HCT116 (cell line): Measurements from ENCODE around the gene LRRC4C. TPM values are rescaled to one million over a fixed set of nuclear protein-coding genes. Genes with fewer than 3 reads are reported as not detected.
"Not testable (repeated sequence)": the region's sequence is repeated elsewhere in the genome, so short reads cannot be mapped to it uniquely, and the experiment has no call there.

Experiments used
- ATAC-seq: fragments of 200-7000 bp; cut with Tn5 transposase; 2 replicates; pipeline ENCODE4 v1.9.1; 2020; ENCODE audit warnings: mild to moderate bottlenecking, moderate library complexity
- BruUV-seq: library from RNA; stranded (reverse); fragments of 400-500 nt; replicated peaks from 2 replicates; lab custom pipeline; 2021; lab: Mats Ljungman, UMichigan
- CTCF ChIA-PET: fragments of 300-600 bp; sonication (Branson Sonifier 250); formaldehyde crosslinking; loops from one replicate; lab custom pipeline; 2021; ENCODE audit warnings: antibody characterized with exemption; lab: Charles Lee
- POLR2A ChIA-PET: fragments of 300-600, 350-600 bp; sonication (Branson Sonifier 250); formaldehyde crosslinking; loops from one replicate; lab custom pipeline; 2021; ENCODE audit warnings: antibody characterized with exemption; lab: Charles Lee
- RAD21 ChIA-PET, 2 experiments: fragments of 300-600 bp; sonication (Branson Sonifier 250); formaldehyde crosslinking; loops; one replicate each; lab custom pipeline; 2023; ENCODE audit warnings: low total read pairs in 2 of 2; ENCODE audit not compliant: uncharacterized antibody in 2 of 2, unreplicated experiment in 2 of 2, low non-redundant PET in 1 of 2; lab: Charles Lee
- DNase-seq: peaks from one replicate; pipeline ENCODE4 v3.0.0-alpha.2; 2010; ENCODE audit warnings: low read depth, low spot score
- H2AFZ ChIP-seq: fragments of 200-600 bp; shearing (Covaris generic), sonication (generic); 2 replicates; pipeline ENCODE4 v1.6.1; 2017; ENCODE audit warnings: low read depth, mixed run types, mixed read lengths, antibody characterized with exemption, low read length; ENCODE audit not compliant: poor library complexity, severe bottlenecking
- H3K27ac ChIP-seq: 2 replicates; pipeline ENCODE4 v1.5.1; 2012; ENCODE audit warnings: low read depth, low read length
- H3K27me3 ChIP-seq: fragments of 200-600 bp; sonication (generic); 2 replicates; pipeline ENCODE4 v1.6.1; 2016; ENCODE audit warnings: mixed run types, low read length, mixed read lengths; ENCODE audit not compliant: insufficient read depth
- H3K36me3 ChIP-seq, 2 experiments: fragments of 200-500 bp in 1 of 2; fragments of 200-600 bp in 1 of 2; sonication (Bioruptor generic) in 1 of 2; sonication (generic) in 1 of 2; 2 replicates each; pipeline versions ENCODE4 v1.5.1 to v1.6.1; 2014 to 2016; ENCODE audit warnings: low read length in 2 of 2, inconsistent platforms in 1 of 2, mixed read lengths in 1 of 2, mixed run types in 1 of 2; ENCODE audit not compliant: insufficient read depth in 2 of 2, control insufficient read depth in 1 of 2
- H3K4me1 ChIP-seq, 2 experiments: fragments of 200-600 bp in 1 of 2; sonication (generic) in 1 of 2; 2 replicates each; pipeline versions ENCODE4 v1.5.1 to v1.6.1; 2012 to 2017; ENCODE audit warnings: low read length in 2 of 2, inconsistent platforms in 1 of 2, mild to moderate bottlenecking in 1 of 2, mixed read lengths in 1 of 2, mixed run types in 1 of 2, moderate library complexity in 1 of 2; ENCODE audit not compliant: insufficient read depth in 2 of 2, control insufficient read depth in 1 of 2
- H3K4me2 ChIP-seq: fragments of 200-600 bp; sonication (generic); 2 replicates; pipeline ENCODE4 v1.6.1; 2017; ENCODE audit warnings: mixed run types, low read length, mixed read lengths
- H3K4me3 ChIP-seq, 2 experiments: fragments of 200-600 bp in 1 of 2; sonication (generic) in 1 of 2; replicated peaks in 1 of 2; 2 replicates each; pipeline ENCODE4 v1.5.1; 2011 to 2016; ENCODE audit warnings: low read length in 2 of 2, control low read depth in 1 of 2, low read depth in 1 of 2, mild to moderate bottlenecking in 1 of 2, mixed read lengths in 1 of 2, mixed run types in 1 of 2
- H3K79me2 ChIP-seq: fragments of 200-600 bp; sonication (generic); 2 replicates; pipeline ENCODE4 v1.6.1; 2017; ENCODE audit warnings: mild to moderate bottlenecking, mixed run types, low read length, moderate library complexity, mixed read lengths; ENCODE audit not compliant: insufficient read depth
- H3K9ac ChIP-seq: fragments of 200-600 bp; sonication (generic); 2 replicates; pipeline ENCODE4 v1.6.1; 2016; ENCODE audit warnings: low read length, mixed read lengths
- H3K9me2 ChIP-seq: fragments of 200-600 bp; sonication (generic), shearing (Covaris generic); 2 replicates; pipeline ENCODE4 v1.6.1; 2017; ENCODE audit warnings: mixed run types, mild to moderate bottlenecking, moderate library complexity; ENCODE audit not compliant: insufficient read depth
- H3K9me3 ChIP-seq, 2 experiments: fragments of 200-500 bp in 1 of 2; fragments of 200-600 bp in 1 of 2; sonication (Bioruptor generic) in 1 of 2; sonication (generic) in 1 of 2; 2 replicates each; pipeline ENCODE4 v1.6.1; 2014 to 2017; ENCODE audit warnings: low read length in 2 of 2, mixed read lengths in 2 of 2, inconsistent platforms in 1 of 2, low read depth in 1 of 2, mild to moderate bottlenecking in 1 of 2, mixed run types in 1 of 2, moderate library complexity in 1 of 2; ENCODE audit not compliant: control insufficient read depth in 1 of 2, insufficient read depth in 1 of 2
- H4K20me1 ChIP-seq: fragments of 200-600 bp; sonication (generic), shearing (Covaris generic); 2 replicates; pipeline ENCODE4 v1.6.1; 2017; ENCODE audit warnings: mixed run types, mild to moderate bottlenecking, moderate library complexity; ENCODE audit not compliant: insufficient read depth
- ATF3 ChIP-seq: IDR thresholded peaks from 2 replicates; pipeline ENCODE4 v1.6.1; 2012
- CBX3 ChIP-seq: IDR thresholded peaks from 2 replicates; pipeline ENCODE4 v1.6.1; 2012; ENCODE audit warnings: low read depth
- ELF1 ChIP-seq: IDR thresholded peaks from 2 replicates; pipeline ENCODE4 v1.6.1; 2012; ENCODE audit warnings: low read depth, borderline replicate concordance
- EZH2 ChIP-seq: fragments of 200-600 bp; sonication (generic); IDR thresholded peaks from 2 replicates; pipeline ENCODE4 v1.6.1; 2017; ENCODE audit warnings: antibody characterized with exemption, mixed run types
- POLR2A ChIP-seq: IDR thresholded peaks from 2 replicates; pipeline ENCODE4 v1.7.0; 2011; ENCODE audit warnings: borderline replicate concordance; ENCODE audit not compliant: insufficient read depth, insufficient read length; ENCODE audit errors: extremely low read depth
- RAD21 ChIP-seq: IDR thresholded peaks from 2 replicates; pipeline ENCODE4 v1.6.1; 2012; ENCODE audit warnings: low read depth, mild to moderate bottlenecking
- SRF ChIP-seq: IDR thresholded peaks from 2 replicates; pipeline ENCODE4 v1.6.1; 2012; ENCODE audit warnings: low read depth
- YY1 ChIP-seq: IDR thresholded peaks from 2 replicates; pipeline ENCODE4 v1.6.1; 2011; ENCODE audit warnings: low read length, low read depth, moderate library complexity, mild to moderate bottlenecking; ENCODE audit not compliant: insufficient replicate concordance; ENCODE audit errors: extremely low read depth
- ZBTB33 ChIP-seq: IDR thresholded peaks from 2 replicates; pipeline ENCODE4 v1.6.1; 2011; ENCODE audit warnings: mild to moderate bottlenecking, low read length, moderate library complexity; ENCODE audit not compliant: insufficient replicate concordance; ENCODE audit errors: extremely low read depth
- ZFX ChIP-seq: fragments of 450-650 bp; IDR thresholded peaks from 2 replicates; pipeline ENCODE4 v1.6.1; 2017
- intact Hi-C: fragments of 100-400 bp; cut with micrococcal nuclease; formaldehyde crosslinking; loops from 2 replicates; pipeline ENCODE4 v1.10.0; 2022
- total RNA-seq: library from RNA; stranded (reverse); gene quantifications from one replicate; pipeline ENCODE4 v1.2.1, GENCODE V29; 2021; ENCODE audit not compliant: unreplicated experiment
- TF ChIP-seq, protein P1 (sequence below): IDR thresholded peaks from 2 replicates; pipeline ENCODE4 v1.6.1; 2012
- TF ChIP-seq, protein P2 (sequence below), 3 experiments: fragments of 200-600 bp in 1 of 3; sonication (generic) in 1 of 3; IDR thresholded peaks in 2 of 3; conservative IDR thresholded peaks in 1 of 3; 2 replicates each; pipeline ENCODE4 v1.5.1; 2012 to 2017; ENCODE audit warnings: low read depth in 2 of 3, low read length in 2 of 3, antibody characterized with exemption in 1 of 3, borderline replicate concordance in 1 of 3, control low read depth in 1 of 3, mild to moderate bottlenecking in 1 of 3, mixed read lengths in 1 of 3, mixed run types in 1 of 3, moderate library complexity in 1 of 3; ENCODE audit not compliant: insufficient read depth in 1 of 3

Gene LRRC4C
- total RNA-seq, 1 experiment from 2014 or later: not detected

DNA sequence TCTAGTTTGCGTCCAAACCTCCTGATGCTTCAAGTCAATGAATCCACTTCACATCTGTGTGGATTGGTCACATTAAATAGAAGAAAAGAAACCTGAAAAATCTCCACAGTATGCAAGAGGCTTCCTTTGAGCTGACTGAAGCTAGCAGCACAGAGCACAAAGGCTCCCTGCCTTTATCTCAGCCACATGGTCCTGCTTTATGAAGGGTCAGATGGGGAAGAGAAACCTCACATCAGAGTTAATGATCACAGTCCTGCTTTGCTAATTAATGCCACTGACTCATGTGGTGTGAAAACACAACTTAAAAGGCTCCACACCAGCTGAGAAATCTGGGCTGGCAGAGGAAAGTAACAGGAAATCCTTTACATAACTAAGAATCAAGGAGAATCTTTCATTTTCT is 1291.0 kb downstream of the LRRC4C start:
- no peaks in the 10 kb centered on the region for H3K4me1 ChIP-seq
- H3K36me3 ChIP-seq: no peaks in the 10 kb centered on the region
- ATAC-seq (no peak), DNase-seq (no peak)
- H3K27ac ChIP-seq: no peak overlapping the region
- intact Hi-C loops: no loop called here
- ChIA-PET POLR2A (no interaction called here), RAD21 (no interaction called here), CTCF (no interaction called here)
- no peak overlapping the region for H3K9ac ChIP-seq
- TF ChIP-seq RAD21 (no peak), ATF3 (no peak), POLR2A (no peak), ZFX (no peak), YY1 (no peak), ELF1 (no peak), EZH2 (no peak), ZBTB33 (no peak), CBX3 (no peak), SRF (no peak)
- TF ChIP-seq, protein P1, sequence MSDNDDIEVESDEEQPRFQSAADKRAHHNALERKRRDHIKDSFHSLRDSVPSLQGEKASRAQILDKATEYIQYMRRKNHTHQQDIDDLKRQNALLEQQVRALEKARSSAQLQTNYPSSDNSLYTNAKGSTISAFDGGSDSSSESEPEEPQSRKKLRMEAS: no peak
- TF ChIP-seq, protein P2, sequence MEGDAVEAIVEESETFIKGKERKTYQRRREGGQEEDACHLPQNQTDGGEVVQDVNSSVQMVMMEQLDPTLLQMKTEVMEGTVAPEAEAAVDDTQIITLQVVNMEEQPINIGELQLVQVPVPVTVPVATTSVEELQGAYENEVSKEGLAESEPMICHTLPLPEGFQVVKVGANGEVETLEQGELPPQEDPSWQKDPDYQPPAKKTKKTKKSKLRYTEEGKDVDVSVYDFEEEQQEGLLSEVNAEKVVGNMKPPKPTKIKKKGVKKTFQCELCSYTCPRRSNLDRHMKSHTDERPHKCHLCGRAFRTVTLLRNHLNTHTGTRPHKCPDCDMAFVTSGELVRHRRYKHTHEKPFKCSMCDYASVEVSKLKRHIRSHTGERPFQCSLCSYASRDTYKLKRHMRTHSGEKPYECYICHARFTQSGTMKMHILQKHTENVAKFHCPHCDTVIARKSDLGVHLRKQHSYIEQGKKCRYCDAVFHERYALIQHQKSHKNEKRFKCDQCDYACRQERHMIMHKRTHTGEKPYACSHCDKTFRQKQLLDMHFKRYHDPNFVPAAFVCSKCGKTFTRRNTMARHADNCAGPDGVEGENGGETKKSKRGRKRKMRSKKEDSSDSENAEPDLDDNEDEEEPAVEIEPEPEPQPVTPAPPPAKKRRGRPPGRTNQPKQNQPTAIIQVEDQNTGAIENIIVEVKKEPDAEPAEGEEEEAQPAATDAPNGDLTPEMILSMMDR (IDR thresholded peaks at IDR 0.05 in 2 of 3, conservative IDR thresholded peaks at IDR 0.05 in 1 of 3; ENCODE audit: borderline replicate concordance in 1 of 3, insufficient read depth in 1 of 3, low read depth in 2 of 3, low read length in 2 of 3): no peak
- H3K79me2 ChIP-seq: no peaks in the 10 kb centered on the region
- H3K4me3 ChIP-seq: no peak overlapping the region
- no peak overlapping the region for H2AFZ ChIP-seq
- no peaks in the 10 kb centered on the region for H3K9me2 ChIP-seq
- H3K27me3 ChIP-seq: no peaks in the 10 kb centered on the region
- H3K9me3 ChIP-seq: peaks cover 0 to 3% of the 10 kb centered on the region in 2 experiments; a peak in 1 of 4 replicates
- no peak overlapping the region for H3K4me2 ChIP-seq
- BruUV-seq: no TSS peak
- H4K20me1 ChIP-seq: no peaks in the 10 kb centered on the region

- RAD21 ChIA-PET, BruUV-seq, H3K9ac ChIP-seq, DNase-seq, H3K4me1 ChIP-seq, POLR2A ChIA-PET, H3K9me3 ChIP-seq, ATAC-seq, H3K27me3 ChIP-seq, H4K20me1 ChIP-seq, CTCF ChIA-PET, H3K9me2 ChIP-seq, H3K36me3 ChIP-seq, H3K4me3 ChIP-seq, H3K4me2 ChIP-seq, H3K27ac ChIP-seq, H2AFZ ChIP-seq, intact Hi-C loops, H3K79me2 ChIP-seq: not testable (repeated sequence)
Observed at GRCh38 chr11:40167805-40168204, 1291.6 kb downstream of the LRRC4C start.
